ENCODE data around the gene NAPEPLD.
"Not testable (repeated sequence)": the region's sequence is repeated elsewhere in the genome, so short reads cannot be mapped to it uniquely, and the experiment has no call there.

The NAPEPLD gene

DNA sequence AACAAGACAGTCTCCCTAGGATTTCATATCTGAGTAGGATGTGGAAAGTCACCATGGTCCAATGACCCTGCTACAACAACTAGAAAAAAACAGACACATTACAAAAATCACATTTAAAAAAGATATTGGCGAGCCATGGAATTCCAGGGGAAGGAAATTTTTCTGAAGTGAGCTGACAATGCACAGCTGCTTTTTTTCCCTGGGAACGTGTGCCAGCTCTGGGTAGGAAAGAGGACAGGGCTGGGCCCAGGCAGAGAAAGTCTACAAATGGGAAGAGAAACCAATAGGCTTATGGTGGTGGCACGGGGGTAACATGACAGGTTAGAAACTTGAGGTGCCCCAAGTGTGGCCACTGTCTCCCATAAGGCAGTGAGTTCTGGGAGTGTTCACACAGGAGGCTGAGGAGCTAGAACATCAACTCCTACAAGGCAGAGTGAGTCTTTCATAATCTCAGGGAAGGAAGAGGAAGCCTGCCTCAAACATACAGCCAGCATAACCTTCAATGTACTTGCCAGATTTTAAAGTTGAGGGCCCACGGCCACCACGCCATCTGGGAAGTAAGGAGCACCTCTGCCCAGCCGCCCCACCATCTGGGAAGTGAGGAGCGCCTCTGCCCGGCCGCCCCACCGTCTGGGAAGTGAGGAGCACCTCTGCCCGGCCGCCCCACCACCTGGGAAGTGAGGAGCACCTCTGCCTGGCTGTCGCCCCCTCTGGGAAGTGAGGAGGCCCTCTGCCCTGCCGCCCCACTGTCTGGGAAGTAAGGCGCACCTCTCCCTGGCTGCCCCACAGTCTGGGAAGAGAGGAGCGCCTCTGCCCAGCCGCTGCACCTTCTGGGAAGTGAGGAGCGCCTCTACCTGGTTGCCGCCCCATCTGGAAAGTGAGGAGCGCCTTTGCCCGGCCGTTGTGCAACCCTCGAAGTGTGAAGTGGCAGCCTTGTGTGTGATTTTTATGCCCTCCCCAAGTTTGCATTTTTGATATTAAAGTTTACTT is 80.2 kb downstream of the NAPEPLD start:
- DNase-seq (ENCODE audit: low read depth in 1 of 2, low spot score in 1 of 2) = no peak

DNA sequence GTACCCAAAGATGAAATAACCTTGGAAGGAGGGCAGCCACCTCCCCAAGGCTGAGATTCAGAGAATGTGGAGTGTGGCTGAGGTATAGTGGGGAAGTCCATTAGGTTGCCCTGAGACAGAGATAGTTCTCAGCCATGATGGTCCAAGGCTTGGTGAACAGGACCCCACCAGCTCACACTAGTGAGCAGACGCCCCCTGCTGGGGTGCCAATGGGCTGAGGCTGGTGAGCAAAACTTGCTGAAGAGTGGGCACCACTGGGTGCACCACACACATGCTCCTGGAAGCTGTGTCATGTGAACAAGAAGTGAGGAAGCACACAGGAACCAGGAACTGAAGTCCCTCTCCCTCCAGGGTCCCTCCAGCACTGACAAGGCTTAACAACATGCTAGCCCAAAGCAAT is 83.2 kb downstream of the NAPEPLD start:
- DNase-seq (ENCODE audit: low read depth in 1 of 2, low spot score in 1 of 2) = no peak

DNA sequence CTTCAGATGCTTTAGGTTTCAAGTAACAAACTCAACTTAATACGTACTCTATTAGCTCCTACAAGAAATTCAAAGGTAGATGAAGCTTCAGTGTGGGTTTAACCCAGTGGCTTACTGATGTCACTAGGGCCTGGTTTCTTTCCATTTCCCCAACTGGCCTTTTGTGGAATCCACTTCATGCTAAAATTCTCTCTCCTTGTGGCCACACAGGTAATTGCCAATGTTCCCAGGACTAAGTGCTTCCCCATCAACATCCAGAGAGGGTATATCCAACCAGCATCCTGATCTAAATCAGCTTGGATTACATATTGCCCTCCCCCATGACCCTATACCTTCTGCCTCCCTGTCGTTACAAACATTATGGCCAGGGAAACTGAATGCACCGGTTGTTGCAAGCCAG is 85.0 kb downstream of the NAPEPLD start:
- DNase-seq (ENCODE audit: low read depth in 1 of 2, low spot score in 1 of 2) = no peak

DNA sequence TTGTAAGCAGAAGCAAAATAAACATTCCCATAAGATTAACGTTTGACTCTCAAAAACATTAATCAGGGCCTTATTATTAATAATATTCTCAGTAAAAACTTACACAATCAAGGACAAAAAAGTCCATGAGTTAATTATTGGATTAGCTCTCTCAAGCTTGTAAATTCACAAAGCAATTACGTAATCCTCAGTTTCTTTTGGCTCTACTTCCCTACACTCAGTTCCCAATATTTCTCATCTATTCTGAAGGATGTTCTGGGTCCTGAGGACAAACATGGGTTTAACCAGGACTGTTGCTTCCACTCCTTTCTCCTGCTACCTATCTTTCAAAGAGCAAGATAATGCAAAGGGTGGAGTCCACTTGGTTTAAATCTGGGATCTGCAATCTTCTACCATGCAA is 89.4 kb downstream of the NAPEPLD start:
- DNase-seq (ENCODE audit: low read depth in 1 of 2, low spot score in 1 of 2) = no peak

DNA sequence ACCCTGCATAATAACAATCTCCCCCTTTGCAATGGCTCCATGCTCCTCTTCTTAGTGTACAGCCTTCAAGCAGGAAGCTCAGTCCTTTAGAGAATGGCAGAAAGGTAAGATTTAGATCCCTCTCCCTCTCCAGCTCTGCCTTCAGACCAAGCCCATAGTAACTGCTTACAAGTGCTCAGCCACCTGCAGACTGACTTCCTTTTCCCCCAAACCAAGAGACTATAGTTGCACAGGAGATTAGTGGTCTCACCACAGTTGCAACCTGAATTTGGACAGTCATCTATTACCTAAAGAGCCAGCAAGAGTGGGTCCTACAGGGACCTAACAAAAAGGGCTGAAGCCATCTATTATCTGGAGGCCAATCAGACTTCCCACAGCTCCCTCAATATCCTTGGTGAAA is 90.8 kb downstream of the NAPEPLD start:
- DNase-seq (ENCODE audit: low read depth in 1 of 2, low spot score in 1 of 2) = no peak

DNA sequence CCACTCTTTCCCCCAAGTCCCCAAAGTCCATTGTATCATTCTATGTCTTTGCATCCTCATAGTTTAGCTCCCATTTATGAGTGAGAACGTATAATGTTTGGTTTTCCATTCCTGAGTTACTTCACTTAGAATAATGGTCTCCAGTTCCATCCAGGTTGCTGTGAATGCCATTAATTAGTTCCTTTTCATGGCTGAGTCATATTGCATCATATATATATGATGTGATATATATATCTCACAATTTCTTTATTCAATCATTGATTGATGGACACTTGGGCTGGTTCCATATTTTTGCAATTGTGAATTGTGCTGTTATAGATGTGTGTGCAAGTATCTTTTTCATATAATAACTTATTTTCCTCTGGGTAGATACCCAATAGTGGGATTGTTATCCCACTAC is 92.9 kb downstream of the NAPEPLD start:
- not testable (repeated sequence) for DNase-seq (ENCODE audit: low read depth in 1 of 2, low spot score in 1 of 2)

DNA sequence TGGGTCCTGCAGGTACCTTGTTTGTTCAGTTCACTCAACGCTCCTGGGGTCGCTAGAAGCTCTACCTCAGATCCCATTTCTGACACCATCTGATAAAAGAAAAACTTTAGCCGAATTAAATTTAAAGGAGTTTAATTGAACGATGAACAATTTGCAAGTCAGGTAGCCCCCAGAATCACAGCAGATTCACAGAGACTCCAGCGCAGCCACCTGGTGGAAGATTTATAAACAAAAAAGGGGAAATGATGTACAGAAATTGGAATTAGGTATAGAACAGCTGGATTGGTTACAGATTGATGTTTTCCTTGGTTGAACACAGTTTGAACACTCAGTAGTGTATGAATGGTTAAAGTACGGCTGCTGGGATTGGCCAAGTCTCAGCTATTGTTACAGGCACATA is 97.4 kb downstream of the NAPEPLD start:
- no peak for DNase-seq (ENCODE audit: low read depth in 1 of 2, low spot score in 1 of 2)

All from activated CD4-positive, alpha-beta T cell treated with anti-CD3 and anti-CD28 coated beads, Interleukin-2, amount 50 U/mL, for 24 hours (primary cell).